SK-N-SH treated with all-trans-retinoic acid at 6 μM for 48 hours (cell line): ENCODE measurements around the gene EXOSC3.

Source experiments
- ARNTL ChIP-seq: fragments of 450-650 bp; formaldehyde crosslinking; IDR thresholded peaks from 2 replicates; pipeline ENCODE4 v1.5.0; 2020; ENCODE audit warnings: low read depth, mild to moderate bottlenecking, moderate library complexity, borderline replicate concordance
- CSDC2 ChIP-seq: fragments of 250-450 bp; sonication (Bioruptor Pico); IDR thresholded peaks from 2 replicates; pipeline ENCODE4 v1.5.0; 2020; ENCODE audit warnings: mild to moderate bottlenecking, moderate library complexity
- GLIS3 ChIP-seq: fragments of 250-450 bp; sonication (Bioruptor Pico); IDR thresholded peaks from 2 replicates; pipeline ENCODE4 v1.5.0; 2020; ENCODE audit warnings: mild to moderate bottlenecking, moderate library complexity
- OSR1 ChIP-seq: fragments of 250-450 bp; sonication (Bioruptor Pico); IDR thresholded peaks from 2 replicates; pipeline ENCODE4 v1.8.0; 2022; ENCODE audit warnings: moderate library complexity, mild to moderate bottlenecking, inconsistent platforms
- PPARA ChIP-seq: fragments of 250-450 bp; sonication (Bioruptor Pico); IDR thresholded peaks from 2 replicates; pipeline ENCODE4 v1.5.0; 2020; ENCODE audit warnings: mild to moderate bottlenecking, borderline replicate concordance
- ZFP3 ChIP-seq: fragments of 250-450 bp; sonication (Bioruptor Pico); IDR thresholded peaks from 2 replicates; pipeline ENCODE4 v1.5.0; 2020; ENCODE audit warnings: mild to moderate bottlenecking, moderate library complexity
- ZNF565 ChIP-seq: fragments of 450-650 bp; formaldehyde crosslinking; conservative IDR thresholded peaks from 2 replicates; pipeline ENCODE4 v1.5.0; 2020; ENCODE audit warnings: low read depth, mild to moderate bottlenecking, moderate library complexity
- ZNF70 ChIP-seq: fragments of 450-650 bp; formaldehyde crosslinking; IDR thresholded peaks from 2 replicates; pipeline ENCODE4 v1.5.0; 2020; ENCODE audit warnings: mild to moderate bottlenecking, moderate library complexity
- TF ChIP-seq, protein P1 (sequence below): fragments of 250-450 bp; sonication (Bioruptor Pico); IDR thresholded peaks from 2 replicates; pipeline ENCODE4 v1.5.1; 2021; ENCODE audit warnings: mild to moderate bottlenecking, moderate library complexity
- TF ChIP-seq, protein P2 (sequence below): fragments of 250-450 bp; sonication (Bioruptor Pico); IDR thresholded peaks from 2 replicates; pipeline ENCODE4 v1.8.0; 2020; ENCODE audit warnings: mild to moderate bottlenecking, moderate library complexity, borderline replicate concordance
- TF ChIP-seq, protein P3 (sequence below): fragments of 250-450 bp; sonication (Bioruptor Pico); IDR thresholded peaks from 2 replicates; pipeline ENCODE4 v1.5.1; 2020; ENCODE audit warnings: low read depth, mild to moderate bottlenecking, moderate library complexity

DNA sequence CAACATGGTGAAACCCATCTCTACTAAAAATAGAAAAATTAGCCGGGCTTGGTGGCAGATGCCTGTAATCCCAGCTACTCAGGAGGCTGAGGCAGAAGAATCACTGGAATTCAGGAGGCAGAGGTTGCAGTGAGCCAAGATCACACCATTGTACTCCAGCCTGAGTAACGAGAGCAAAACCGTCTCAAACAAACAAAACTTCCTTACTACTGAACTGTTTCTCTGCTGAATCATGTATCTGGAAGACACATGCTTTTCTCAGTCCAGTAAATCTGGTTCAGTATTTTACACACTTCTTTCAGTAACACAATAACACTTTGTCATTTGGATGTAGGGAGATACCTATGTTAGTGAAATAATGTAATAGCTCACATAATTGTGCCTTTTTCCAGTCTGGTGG, 23.4 kb downstream of the EXOSC3 start:
- TF ChIP-seq PPARA (CRISPR knock-in tag) (no peak), ZNF565 (CRISPR knock-in tag) (no peak), OSR1 (CRISPR knock-in tag) (no peak), GLIS3 (no peak), CSDC2 (no peak), ARNTL (CRISPR knock-in tag) (no peak), ZFP3 (no peak), ZNF70 (CRISPR knock-in tag) (no peak)
- TF ChIP-seq, protein P1, sequence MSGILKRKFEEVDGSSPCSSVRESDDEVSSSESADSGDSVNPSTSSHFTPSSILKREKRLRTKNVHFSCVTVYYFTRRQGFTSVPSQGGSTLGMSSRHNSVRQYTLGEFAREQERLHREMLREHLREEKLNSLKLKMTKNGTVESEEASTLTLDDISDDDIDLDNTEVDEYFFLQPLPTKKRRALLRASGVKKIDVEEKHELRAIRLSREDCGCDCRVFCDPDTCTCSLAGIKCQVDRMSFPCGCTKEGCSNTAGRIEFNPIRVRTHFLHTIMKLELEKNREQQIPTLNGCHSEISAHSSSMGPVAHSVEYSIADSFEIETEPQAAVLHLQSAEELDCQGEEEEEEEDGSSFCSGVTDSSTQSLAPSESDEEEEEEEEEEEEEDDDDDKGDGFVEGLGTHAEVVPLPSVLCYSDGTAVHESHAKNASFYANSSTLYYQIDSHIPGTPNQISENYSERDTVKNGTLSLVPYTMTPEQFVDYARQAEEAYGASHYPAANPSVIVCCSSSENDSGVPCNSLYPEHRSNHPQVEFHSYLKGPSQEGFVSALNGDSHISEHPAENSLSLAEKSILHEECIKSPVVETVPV (CRISPR knock-in tag), result no peak
- TF ChIP-seq, protein P2, sequence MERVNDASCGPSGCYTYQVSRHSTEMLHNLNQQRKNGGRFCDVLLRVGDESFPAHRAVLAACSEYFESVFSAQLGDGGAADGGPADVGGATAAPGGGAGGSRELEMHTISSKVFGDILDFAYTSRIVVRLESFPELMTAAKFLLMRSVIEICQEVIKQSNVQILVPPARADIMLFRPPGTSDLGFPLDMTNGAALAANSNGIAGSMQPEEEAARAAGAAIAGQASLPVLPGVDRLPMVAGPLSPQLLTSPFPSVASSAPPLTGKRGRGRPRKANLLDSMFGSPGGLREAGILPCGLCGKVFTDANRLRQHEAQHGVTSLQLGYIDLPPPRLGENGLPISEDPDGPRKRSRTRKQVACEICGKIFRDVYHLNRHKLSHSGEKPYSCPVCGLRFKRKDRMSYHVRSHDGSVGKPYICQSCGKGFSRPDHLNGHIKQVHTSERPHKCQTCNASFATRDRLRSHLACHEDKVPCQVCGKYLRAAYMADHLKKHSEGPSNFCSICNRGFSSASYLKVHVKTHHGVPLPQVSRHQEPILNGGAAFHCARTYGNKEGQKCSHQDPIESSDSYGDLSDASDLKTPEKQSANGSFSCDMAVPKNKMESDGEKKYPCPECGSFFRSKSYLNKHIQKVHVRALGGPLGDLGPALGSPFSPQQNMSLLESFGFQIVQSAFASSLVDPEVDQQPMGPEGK (CRISPR knock-in tag), result no peak
- TF ChIP-seq, protein P3, sequence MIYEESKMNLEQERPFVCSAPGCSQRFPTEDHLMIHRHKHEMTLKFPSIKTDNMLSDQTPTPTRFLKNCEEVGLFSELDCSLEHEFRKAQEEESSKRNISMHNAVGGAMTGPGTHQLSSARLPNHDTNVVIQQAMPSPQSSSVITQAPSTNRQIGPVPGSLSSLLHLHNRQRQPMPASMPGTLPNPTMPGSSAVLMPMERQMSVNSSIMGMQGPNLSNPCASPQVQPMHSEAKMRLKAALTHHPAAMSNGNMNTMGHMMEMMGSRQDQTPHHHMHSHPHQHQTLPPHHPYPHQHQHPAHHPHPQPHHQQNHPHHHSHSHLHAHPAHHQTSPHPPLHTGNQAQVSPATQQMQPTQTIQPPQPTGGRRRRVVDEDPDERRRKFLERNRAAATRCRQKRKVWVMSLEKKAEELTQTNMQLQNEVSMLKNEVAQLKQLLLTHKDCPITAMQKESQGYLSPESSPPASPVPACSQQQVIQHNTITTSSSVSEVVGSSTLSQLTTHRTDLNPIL, result no peak
